HG02610 (cell line): Measurements from ENCODE around the gene CD207.

Source experiments
- ATAC-seq: cut with Tn5 transposase; IDR thresholded peaks from one replicate; pipeline ENCODE4 v1.9.1; 2021; ENCODE audit warnings: mild to moderate bottlenecking, moderate library complexity; ENCODE audit not compliant: unreplicated experiment

The CD207 gene

DNA sequence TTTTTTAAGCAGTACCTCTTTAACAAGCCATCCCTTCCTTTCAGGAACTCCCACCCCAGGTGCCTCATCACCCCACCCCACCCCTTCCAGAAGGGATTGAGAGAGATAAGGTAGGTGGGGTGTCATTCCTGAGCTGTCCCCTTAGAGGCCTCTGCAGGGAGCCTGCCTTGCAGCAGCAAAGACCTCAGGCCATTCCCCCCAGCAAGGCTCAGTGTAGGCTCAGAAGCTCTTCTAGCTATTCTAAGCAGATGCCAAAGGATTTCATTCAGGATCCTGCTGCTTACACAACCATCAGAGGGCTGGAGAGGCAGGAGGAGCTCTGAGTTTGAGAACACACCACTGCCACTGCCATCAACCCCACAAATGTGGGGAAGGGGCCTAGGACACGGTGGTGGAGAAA, 39.4 kb downstream of the CD207 start:
- no peak for ATAC-seq

DNA sequence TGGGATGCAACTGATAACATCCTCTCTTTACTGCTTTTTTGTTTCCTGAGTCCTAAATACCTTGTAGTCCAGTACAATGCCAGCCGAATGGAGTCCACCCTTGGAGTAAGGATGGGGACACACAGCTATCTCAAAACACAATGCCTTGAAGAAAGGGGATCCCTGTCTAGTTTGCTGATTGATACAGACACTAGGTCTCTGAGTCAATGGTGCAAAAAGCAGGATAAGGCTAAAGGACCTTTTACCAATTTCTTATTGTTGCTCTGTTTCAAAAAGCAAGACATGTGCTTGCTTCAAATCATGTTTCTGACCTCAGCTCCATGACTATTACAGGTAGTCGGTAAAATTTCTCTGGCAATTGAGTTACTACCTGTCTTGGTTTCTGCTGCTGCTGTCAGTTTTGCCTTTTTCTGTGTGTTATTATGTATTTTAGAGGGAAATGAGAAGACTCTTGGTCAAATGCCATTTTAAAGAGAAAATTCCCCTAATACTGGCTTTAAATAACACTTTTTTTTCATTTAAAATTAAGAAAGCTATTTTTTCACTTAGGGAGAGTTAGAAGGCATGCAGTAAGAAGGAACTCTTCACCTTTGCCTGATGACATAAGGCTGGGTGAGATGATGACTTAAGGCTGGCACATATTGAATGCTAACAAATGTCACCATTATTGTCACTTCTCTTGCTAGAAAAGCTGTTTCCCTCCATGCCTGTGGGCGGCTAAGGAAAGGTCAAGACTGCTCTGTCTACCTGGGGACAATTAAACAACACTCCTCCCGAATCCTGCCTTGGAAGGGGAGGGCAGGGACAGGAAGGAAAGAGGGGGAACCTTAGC, 40.2 kb downstream of the CD207 start:
- no peak for ATAC-seq

DNA sequence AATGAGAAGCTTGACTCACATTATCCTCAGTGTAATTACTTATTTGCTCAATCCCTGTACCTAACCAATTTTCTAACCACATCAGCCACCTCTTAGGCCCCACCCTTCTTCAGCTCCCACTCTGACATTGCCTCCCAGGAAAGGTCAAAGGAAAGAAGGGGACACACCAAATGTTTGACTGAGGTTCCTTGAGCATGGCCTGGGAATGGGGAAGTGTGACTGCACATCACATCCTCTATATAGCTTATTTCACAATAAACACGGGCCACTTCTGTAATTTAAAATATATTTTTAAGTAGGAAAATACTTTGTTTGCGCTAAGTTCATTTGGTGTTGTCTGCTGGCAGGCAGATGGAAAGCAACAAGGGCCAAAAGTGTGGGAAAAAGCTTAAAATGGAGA, 42.2 kb downstream of the CD207 start:
- no peak for ATAC-seq

DNA sequence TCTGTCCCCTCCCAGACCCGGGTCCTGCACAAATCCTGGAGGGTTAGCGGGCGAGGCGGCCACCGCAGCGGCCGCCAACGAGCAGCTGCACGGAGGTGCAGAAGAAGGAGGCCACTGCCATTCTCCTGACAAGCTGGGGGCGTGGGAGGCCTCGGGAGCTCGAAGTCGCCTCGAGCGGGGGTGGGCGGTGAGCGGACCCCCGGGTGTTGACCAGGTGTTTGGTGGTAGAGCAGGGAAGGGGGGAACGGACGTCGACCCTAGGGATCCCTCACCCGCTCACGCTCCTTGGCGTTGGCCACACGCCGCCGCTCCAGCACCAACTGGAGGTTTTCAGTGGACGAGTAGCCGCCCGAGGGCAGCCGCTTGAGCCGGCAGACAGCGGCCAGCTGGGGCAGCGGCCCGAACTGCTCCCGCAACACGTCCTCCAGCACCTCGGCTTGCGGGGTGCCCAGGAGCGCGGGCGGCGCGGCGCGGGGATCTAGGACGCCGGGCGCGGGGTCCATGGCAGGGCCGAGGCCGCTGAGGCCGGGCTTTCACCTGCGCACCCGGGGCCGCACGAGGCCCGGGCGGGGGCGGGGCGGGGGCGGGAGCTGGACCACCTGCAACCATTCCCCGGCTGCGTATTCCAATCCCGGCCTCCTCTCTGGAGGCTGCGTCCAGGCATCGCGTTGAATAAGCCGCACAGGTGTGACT, 45.3 kb downstream of the CD207 start, which contains the start of gene FIGLA:
FIGLA (minus strand) TSS at position 508 of the 693 bp plus-strand sequence; CDS start at position 503, 5 bp downstream.
- no peak for ATAC-seq

DNA sequence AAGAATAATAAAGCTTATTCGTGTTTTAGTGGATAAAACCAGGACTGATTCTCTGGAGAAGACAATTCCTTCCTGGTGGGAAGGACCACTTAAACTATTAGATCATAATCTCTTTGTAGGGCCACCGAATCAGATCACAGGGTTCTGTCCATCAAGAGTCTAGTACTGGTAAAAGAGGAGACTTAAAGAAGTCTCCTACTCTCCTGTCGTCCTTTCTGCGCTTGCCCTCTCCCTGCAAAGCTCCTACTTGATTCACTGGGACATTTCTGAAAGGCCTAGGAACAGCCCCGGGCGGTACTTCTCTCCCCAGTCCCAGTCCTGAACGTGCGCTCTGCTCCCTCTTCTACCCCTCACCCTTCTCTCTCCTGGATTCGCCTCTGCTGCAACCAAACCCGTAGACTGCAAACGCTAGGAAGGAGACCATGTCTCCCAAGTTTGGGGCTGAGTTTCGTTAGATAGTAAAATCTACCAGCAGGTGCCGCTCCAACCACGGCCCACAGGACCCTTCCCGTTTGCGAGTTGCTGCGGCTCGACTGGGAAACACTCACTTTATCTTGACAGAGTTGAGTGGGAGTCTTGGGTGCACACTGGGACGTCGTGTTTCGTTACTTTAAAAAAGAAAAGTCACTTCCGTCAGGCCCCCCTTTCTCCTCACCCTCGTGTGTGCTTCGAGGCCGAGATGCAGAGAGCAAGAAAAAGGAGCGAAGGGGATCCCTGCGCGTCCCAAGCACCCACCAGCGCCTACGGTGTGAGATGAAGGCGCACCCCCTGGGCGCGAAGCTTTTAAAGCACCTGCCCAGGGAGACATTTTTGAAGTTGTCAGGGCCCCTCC, 46.1 kb downstream of the CD207 start:
- ATAC-seq = no peak

DNA sequence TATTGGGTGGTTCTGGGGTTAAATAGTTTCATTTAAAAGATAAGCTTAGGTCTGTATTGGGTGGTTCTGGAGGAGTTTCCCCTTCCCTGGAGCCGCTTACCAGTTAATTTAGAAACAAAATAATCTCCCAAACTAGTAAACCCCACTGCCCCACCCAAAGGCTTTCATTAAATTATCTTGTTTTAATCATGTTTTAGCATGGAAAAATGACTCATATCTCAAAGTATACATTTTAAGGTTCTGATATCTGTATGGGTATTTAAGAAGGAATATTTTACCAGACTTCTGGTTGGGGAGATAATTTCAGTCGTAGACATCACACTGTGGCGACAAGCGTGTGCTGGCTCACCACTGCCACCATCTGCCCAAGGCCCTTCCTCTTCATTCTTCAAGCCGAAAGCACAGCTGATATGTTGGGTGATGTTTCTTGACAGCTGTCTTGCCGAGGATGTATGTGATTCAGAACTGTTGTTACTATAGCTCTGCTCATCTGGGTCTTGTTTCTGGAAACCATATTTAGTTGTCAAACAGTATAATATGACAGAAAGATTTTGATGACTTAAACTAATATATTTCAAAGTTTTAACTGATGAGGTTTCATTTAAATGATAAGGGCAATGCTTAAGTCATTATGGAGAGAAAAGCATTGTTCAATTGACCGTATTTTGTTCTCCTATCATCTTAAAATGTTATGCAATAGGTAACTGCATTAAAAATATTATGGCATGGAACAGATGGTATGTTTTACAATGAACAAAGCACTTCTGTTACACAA, 50.3 kb downstream of the CD207 start:
- no peak for ATAC-seq

DNA sequence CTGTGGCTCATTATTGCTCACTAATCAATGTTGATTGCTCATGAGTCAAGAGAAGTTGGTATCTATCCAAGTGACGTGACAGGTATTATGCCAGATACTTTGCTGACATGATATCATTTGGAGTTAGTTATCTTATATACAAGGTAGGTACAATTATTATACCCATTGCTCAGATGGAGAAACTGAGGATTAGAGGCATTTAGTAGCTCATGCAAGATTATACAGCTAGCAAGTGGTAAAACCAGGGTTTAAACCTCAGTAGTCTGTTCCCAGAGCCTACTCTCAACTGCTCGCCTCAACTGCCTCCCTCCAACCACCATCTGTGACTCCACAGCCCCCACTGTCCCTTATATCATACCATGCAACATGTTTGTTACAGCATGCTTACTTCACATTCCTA, 51.3 kb downstream of the CD207 start:
- no peak for ATAC-seq
